SK-N-SH (cell line): ENCODE results near the gene CRAT. TPM values are rescaled to one million over a fixed set of nuclear protein-coding genes. Genes with fewer than 3 reads are reported as not detected.

Experiments
- CTCF ChIA-PET: fragments of 300-600, 350-600 bp; formaldehyde crosslinking; extraction: SDS; loops from one replicate; lab custom pipeline; 2021; lab: Yijun Ruan, JAX
- POLR2A ChIA-PET: fragments of 350-600 bp; sonication (Branson Sonifier 250); formaldehyde crosslinking; extraction: SDS; loops from one replicate; lab custom pipeline; 2020; ENCODE audit warnings: antibody characterized with exemption, inconsistent platforms; lab: Yijun Ruan, JAX
- DNase-seq: peaks from one replicate; pipeline ENCODE4 v3.0.0; 2012
- H2AFZ ChIP-seq: fragments of 200-600 bp; sonication (generic); 2 replicates; pipeline ENCODE4 v1.8.1; 2016; ENCODE audit warnings: antibody characterized with exemption, mild to moderate bottlenecking, low read depth
- H3F3A ChIP-seq: fragments of 200-600 bp; sonication (generic); replicated peaks from 2 replicates; pipeline ENCODE3; 2016; ENCODE audit warnings: antibody characterized with exemption, mild to moderate bottlenecking; ENCODE audit not compliant: insufficient read depth
- H3K27ac ChIP-seq, 2 experiments: fragments of 200-500 bp in 1 of 2; fragments of 200-600 bp in 1 of 2; sonication (Bioruptor generic) in 1 of 2; sonication (generic), shearing (Covaris generic) in 1 of 2; 2 replicates each; pipeline versions ENCODE4 v1.5.1 to v1.6.1; 2014 to 2016; ENCODE audit warnings: low read depth in 2 of 2, inconsistent platforms in 1 of 2, low read length in 1 of 2, mild to moderate bottlenecking in 1 of 2, mixed read lengths in 1 of 2
- H3K27me3 ChIP-seq: fragments of 200-600 bp; sonication (generic), shearing (Covaris generic); 2 replicates; pipeline ENCODE4 v1.6.1; 2016; ENCODE audit warnings: mixed run types; ENCODE audit not compliant: insufficient read depth
- H3K36me3 ChIP-seq, 2 experiments: fragments of 200-500 bp in 1 of 2; fragments of 200-600 bp in 1 of 2; sonication (Bioruptor generic) in 1 of 2; sonication (generic) in 1 of 2; replicated peaks in 1 of 2; 2 replicates each; pipeline versions ENCODE3 to v1.5.1; 2014 to 2016; ENCODE audit warnings: low read length in 1 of 2, mild to moderate bottlenecking in 1 of 2; ENCODE audit not compliant: insufficient read depth in 2 of 2, control insufficient read depth in 1 of 2
- H3K4me1 ChIP-seq, 2 experiments: fragments of 200-500 bp in 1 of 2; fragments of 200-600 bp in 1 of 2; sonication (Bioruptor generic) in 1 of 2; sonication (generic), shearing (Covaris generic) in 1 of 2; 2 replicates each; pipeline versions ENCODE4 v1.5.1 to v1.6.1; 2014 to 2016; ENCODE audit warnings: low read depth in 1 of 2, low read length in 1 of 2, mixed run types in 1 of 2; ENCODE audit not compliant: insufficient read depth in 2 of 2, control insufficient read depth in 1 of 2
- H3K4me2 ChIP-seq: fragments of 200-600 bp; sonication (generic), shearing (Covaris generic); 2 replicates; pipeline ENCODE4 v1.6.1; 2017; ENCODE audit warnings: mixed run types
- H3K4me3 ChIP-seq, 2 experiments: fragments of 200-500 bp in 1 of 2; fragments of 200-600 bp in 1 of 2; sonication (Bioruptor generic) in 1 of 2; sonication (generic), shearing (Covaris generic) in 1 of 2; 2 replicates each; pipeline versions ENCODE4 v1.5.1 to v1.8.1; 2014 to 2016; ENCODE audit warnings: low read depth in 2 of 2, inconsistent platforms in 1 of 2, low read length in 1 of 2, mild to moderate bottlenecking in 1 of 2, mixed read lengths in 1 of 2, moderate library complexity in 1 of 2
- H3K79me2 ChIP-seq: fragments of 200-600 bp; sonication (generic); 2 replicates; pipeline ENCODE4 v1.8.1; 2017; ENCODE audit warnings: mild to moderate bottlenecking; ENCODE audit not compliant: insufficient read depth
- H3K9ac ChIP-seq: fragments of 200-600 bp; sonication (generic); 2 replicates; pipeline ENCODE4 v1.6.1; 2017; ENCODE audit warnings: mixed run types
- H3K9me2 ChIP-seq: fragments of 200-600 bp; sonication (generic); 2 replicates; pipeline ENCODE4 v1.6.1; 2017; ENCODE audit warnings: mixed run types
- H3K9me3 ChIP-seq: fragments of 200-600 bp; sonication (generic); 2 replicates; pipeline ENCODE4 v1.6.1; 2017; ENCODE audit warnings: mixed run types, mild to moderate bottlenecking, moderate library complexity
- H4K20me1 ChIP-seq: fragments of 200-600 bp; sonication (generic); 2 replicates; pipeline ENCODE4 v1.6.1; 2017; ENCODE audit warnings: mild to moderate bottlenecking, mixed run types; ENCODE audit not compliant: insufficient read depth
- ELF1 ChIP-seq: IDR thresholded peaks from 2 replicates; pipeline ENCODE4 v1.4.0; 2012
- EZH2phosphoT487 ChIP-seq: fragments of 200-600 bp; sonication (generic); IDR thresholded peaks from 2 replicates; pipeline ENCODE4 v1.6.1; 2017; ENCODE audit warnings: low read depth, mixed run types, mild to moderate bottlenecking, antibody characterized with exemption, moderate library complexity, borderline replicate concordance
- FOSL2 ChIP-seq: IDR thresholded peaks from 2 replicates; pipeline ENCODE4 v1.4.0; 2012; ENCODE audit warnings: low read depth, mild to moderate bottlenecking, moderate library complexity, borderline replicate concordance
- FOXJ3 ChIP-seq: sonication (generic); formaldehyde crosslinking; IDR thresholded peaks from 2 replicates; pipeline ENCODE4 v1.5.1; 2020; ENCODE audit warnings: mild to moderate bottlenecking, missing genetic modification reagents
- GABPA ChIP-seq: IDR thresholded peaks from 2 replicates; pipeline ENCODE4 v1.4.0; 2012; ENCODE audit warnings: low read depth, mild to moderate bottlenecking
- GATA2 ChIP-seq: sonication (generic); formaldehyde crosslinking; IDR thresholded peaks from 2 replicates; pipeline ENCODE4 v1.5.0; 2020; ENCODE audit warnings: mild to moderate bottlenecking, missing genetic modification reagents
- MEF2A ChIP-seq: IDR thresholded peaks from 2 replicates; pipeline ENCODE4 v1.4.0; 2012; ENCODE audit warnings: low read depth, borderline replicate concordance
- MXI1 ChIP-seq: IDR thresholded peaks from 2 replicates; pipeline ENCODE4 v1.6.1; 2012; ENCODE audit warnings: mild to moderate bottlenecking, low read depth, low read length, improper control_type of control experiment
- NFIC ChIP-seq: IDR thresholded peaks from 2 replicates; pipeline ENCODE4 v1.4.0; 2012; ENCODE audit warnings: borderline replicate concordance
- POLR2AphosphoS5 ChIP-seq: IDR thresholded peaks from 2 replicates; pipeline ENCODE4 v1.6.1; 2012; ENCODE audit warnings: low read depth, low read length
- RCOR1 ChIP-seq: fragments of 150-350 bp; IDR thresholded peaks from 2 replicates; pipeline ENCODE4 v1.6.1; 2017; ENCODE audit warnings: antibody characterized with exemption, low read length
- SIN3A ChIP-seq: IDR thresholded peaks from 2 replicates; pipeline ENCODE4 v1.6.1; 2012; ENCODE audit warnings: low read depth, mild to moderate bottlenecking, low read length, moderate library complexity, borderline replicate concordance
- SMC3 ChIP-seq: IDR thresholded peaks from 2 replicates; pipeline ENCODE4 v1.6.1; 2012; ENCODE audit warnings: low read depth, low read length, improper control_type of control experiment
- TAF1 ChIP-seq: IDR thresholded peaks from 2 replicates; pipeline ENCODE4 v1.6.1; 2012; ENCODE audit warnings: low read depth, mild to moderate bottlenecking, low read length, moderate library complexity, borderline replicate concordance
- TCF12 ChIP-seq: IDR thresholded peaks from 2 replicates; pipeline ENCODE4 v1.4.0; 2012
- YY1 ChIP-seq: IDR thresholded peaks from 2 replicates; pipeline ENCODE4 v1.4.0; 2012; ENCODE audit warnings: low read depth, mild to moderate bottlenecking
- WGBS: methylation state at CpG from one replicate; pipeline ENCODE4 v1.1.6; 2017; ENCODE audit warnings: low lambda C conversion rate; 5-methylcytosine and 5-hydroxymethylcytosine counted together
- polyA plus RNA-seq, 3 experiments: library from polyadenylated mRNA; depleted of rRNA; stranded (reverse); fragments of >200 nt; gene quantifications; 2 replicates each; pipeline ENCODE4 v1.2.3, GENCODE V29; 2012
- TF ChIP-seq, protein P1 (sequence below): IDR thresholded peaks from 2 replicates; pipeline ENCODE4 v1.4.0; 2012; ENCODE audit warnings: low read depth, borderline replicate concordance
- TF ChIP-seq, protein P2 (sequence below): IDR thresholded peaks from 2 replicates; pipeline ENCODE4 v1.4.0; 2012; ENCODE audit warnings: low read depth, borderline replicate concordance
- TF ChIP-seq, protein P3 (sequence below): fragments of 150-350 bp; IDR thresholded peaks from 2 replicates; pipeline ENCODE4 v1.6.1; 2016; ENCODE audit warnings: mild to moderate bottlenecking, low read depth, low read length
- TF ChIP-seq, protein P4 (sequence below): IDR thresholded peaks from 2 replicates; pipeline ENCODE4 v1.6.1; 2012; ENCODE audit warnings: mild to moderate bottlenecking, low read depth, low read length, moderate library complexity

CRAT gene
- polyA plus RNA-seq, 1 of the 3 experiments (the other 2 are of a cell fraction): 44.5 TPM

DNA sequence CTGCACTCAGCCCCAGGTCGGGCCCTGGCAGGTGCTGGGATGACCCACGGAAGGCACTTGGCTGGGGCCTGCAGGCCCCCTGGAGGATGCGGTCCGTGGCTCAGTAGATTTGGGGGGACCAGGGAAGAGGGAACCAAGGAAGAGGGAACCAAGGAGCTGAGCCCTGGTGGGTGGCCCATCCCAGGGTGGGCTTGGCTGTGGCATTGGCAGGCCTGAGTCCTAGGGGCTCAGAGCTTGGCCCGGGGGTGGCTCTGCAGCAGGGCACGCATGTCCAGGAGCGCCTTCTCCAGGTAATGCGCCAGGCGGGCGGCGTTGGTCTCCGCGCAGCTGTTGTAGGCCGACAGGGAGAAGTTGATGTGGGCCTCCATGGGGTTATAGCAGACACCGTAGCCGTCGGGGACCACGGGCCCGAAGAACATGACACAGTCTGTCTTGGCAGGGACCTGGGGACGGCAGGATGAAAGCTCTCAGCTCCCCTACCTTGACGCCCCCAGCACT is 15.4 kb downstream of the CRAT start:
- Histone ChIP-seq H2AFZ (no peak overlapping the region), H3K36me3 (peaks cover 0 to 28% of the 10 kb centered on the region in 2 experiments), H3K4me2 (no peak overlapping the region), H3K27me3 (no peaks in the 10 kb centered on the region), H4K20me1 (no peaks in the 10 kb centered on the region), H3K79me2 (no peaks in the 10 kb centered on the region), H3K4me3 (no peak overlapping the region), H3K4me1 (no peaks in the 10 kb centered on the region; a peak in 1 of 4 replicates), H3K9ac (no peak overlapping the region), H3K27ac (no peak overlapping the region), H3K9me3 (no peaks in the 10 kb centered on the region), H3K9me2 (no peaks in the 10 kb centered on the region), H3F3A (no peaks in the 10 kb centered on the region)
- DNase-seq: no peak
- TF ChIP-seq YY1: no peak
- TF ChIP-seq ELF1: no peak
- no peak for TF ChIP-seq GATA2 (CRISPR knock-in tag)
- TF ChIP-seq TAF1: no peak
- TF ChIP-seq, protein P1, sequence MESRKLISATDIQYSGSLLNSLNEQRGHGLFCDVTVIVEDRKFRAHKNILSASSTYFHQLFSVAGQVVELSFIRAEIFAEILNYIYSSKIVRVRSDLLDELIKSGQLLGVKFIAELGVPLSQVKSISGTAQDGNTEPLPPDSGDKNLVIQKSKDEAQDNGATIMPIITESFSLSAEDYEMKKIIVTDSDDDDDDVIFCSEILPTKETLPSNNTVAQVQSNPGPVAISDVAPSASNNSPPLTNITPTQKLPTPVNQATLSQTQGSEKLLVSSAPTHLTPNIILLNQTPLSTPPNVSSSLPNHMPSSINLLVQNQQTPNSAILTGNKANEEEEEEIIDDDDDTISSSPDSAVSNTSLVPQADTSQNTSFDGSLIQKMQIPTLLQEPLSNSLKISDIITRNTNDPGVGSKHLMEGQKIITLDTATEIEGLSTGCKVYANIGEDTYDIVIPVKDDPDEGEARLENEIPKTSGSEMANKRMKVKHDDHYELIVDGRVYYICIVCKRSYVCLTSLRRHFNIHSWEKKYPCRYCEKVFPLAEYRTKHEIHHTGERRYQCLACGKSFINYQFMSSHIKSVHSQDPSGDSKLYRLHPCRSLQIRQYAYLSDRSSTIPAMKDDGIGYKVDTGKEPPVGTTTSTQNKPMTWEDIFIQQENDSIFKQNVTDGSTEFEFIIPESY: no peak
- no peak for TF ChIP-seq SMC3
- TF ChIP-seq TCF12: no peak
- TF ChIP-seq RCOR1: no peak
- TF ChIP-seq SIN3A: no peak
- TF ChIP-seq EZH2phosphoT487: no peak
- no peak for TF ChIP-seq GABPA
- TF ChIP-seq, protein P2, sequence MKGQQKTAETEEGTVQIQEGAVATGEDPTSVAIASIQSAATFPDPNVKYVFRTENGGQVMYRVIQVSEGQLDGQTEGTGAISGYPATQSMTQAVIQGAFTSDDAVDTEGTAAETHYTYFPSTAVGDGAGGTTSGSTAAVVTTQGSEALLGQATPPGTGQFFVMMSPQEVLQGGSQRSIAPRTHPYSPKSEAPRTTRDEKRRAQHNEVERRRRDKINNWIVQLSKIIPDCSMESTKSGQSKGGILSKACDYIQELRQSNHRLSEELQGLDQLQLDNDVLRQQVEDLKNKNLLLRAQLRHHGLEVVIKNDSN: no peak
- TF ChIP-seq, protein P3, sequence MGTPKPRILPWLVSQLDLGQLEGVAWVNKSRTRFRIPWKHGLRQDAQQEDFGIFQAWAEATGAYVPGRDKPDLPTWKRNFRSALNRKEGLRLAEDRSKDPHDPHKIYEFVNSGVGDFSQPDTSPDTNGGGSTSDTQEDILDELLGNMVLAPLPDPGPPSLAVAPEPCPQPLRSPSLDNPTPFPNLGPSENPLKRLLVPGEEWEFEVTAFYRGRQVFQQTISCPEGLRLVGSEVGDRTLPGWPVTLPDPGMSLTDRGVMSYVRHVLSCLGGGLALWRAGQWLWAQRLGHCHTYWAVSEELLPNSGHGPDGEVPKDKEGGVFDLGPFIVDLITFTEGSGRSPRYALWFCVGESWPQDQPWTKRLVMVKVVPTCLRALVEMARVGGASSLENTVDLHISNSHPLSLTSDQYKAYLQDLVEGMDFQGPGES: no peak
- TF ChIP-seq FOSL2: no peak
- TF ChIP-seq, protein P4, sequence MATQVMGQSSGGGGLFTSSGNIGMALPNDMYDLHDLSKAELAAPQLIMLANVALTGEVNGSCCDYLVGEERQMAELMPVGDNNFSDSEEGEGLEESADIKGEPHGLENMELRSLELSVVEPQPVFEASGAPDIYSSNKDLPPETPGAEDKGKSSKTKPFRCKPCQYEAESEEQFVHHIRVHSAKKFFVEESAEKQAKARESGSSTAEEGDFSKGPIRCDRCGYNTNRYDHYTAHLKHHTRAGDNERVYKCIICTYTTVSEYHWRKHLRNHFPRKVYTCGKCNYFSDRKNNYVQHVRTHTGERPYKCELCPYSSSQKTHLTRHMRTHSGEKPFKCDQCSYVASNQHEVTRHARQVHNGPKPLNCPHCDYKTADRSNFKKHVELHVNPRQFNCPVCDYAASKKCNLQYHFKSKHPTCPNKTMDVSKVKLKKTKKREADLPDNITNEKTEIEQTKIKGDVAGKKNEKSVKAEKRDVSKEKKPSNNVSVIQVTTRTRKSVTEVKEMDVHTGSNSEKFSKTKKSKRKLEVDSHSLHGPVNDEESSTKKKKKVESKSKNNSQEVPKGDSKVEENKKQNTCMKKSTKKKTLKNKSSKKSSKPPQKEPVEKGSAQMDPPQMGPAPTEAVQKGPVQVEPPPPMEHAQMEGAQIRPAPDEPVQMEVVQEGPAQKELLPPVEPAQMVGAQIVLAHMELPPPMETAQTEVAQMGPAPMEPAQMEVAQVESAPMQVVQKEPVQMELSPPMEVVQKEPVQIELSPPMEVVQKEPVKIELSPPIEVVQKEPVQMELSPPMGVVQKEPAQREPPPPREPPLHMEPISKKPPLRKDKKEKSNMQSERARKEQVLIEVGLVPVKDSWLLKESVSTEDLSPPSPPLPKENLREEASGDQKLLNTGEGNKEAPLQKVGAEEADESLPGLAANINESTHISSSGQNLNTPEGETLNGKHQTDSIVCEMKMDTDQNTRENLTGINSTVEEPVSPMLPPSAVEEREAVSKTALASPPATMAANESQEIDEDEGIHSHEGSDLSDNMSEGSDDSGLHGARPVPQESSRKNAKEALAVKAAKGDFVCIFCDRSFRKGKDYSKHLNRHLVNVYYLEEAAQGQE: no peak
- TF ChIP-seq MXI1: no peak
- TF ChIP-seq NFIC: no peak
- no peak for TF ChIP-seq POLR2AphosphoS5
- TF ChIP-seq MEF2A: no peak
- TF ChIP-seq FOXJ3 (CRISPR knock-in tag): no peak
- CTCF ChIA-PET: interaction anchor here (1.1 to 1.4 kb wide), 3 partner anchors 11 to 44 kb away, joined by 4 to 6 read pairs (median 4); no protein-coding TSS in a partner anchor
- WGBS: 99% methylated on average over 11 of the region's 21 CpGs
- POLR2A ChIA-PET: interaction anchor here (2.0 kb wide), 1 partner anchor 14 kb away, joined by 8 read pairs; the partner anchor contains the start of gene DOLPP1
